Measurements from ENCODE around the gene RTL3.
"Not testable (repeated sequence)": the region's sequence is repeated elsewhere in the genome, so short reads cannot be mapped to it uniquely, and the experiment has no call there.

RTL3 gene

GRCh38 chrX:78658845-78659744 lies at the start of gene RTL3:
RTL3 (minus strand) TSS chrX:78659328; CDS start chrX:78658420, 908 bp downstream.
- no peak for DNase-seq (ENCODE audit: low spot score)

GRCh38 chrX:78708816-78709215 lies 49.7 kb upstream of the RTL3 start:
- DNase-seq (ENCODE audit: low spot score): no peak

GRCh38 chrX:78708262-78708661 lies 49.1 kb upstream of the RTL3 start:
- no peak for DNase-seq (ENCODE audit: low spot score)

GRCh38 chrX:78706071-78706470 lies 46.9 kb upstream of the RTL3 start:
- DNase-seq (ENCODE audit: low spot score): no peak

GRCh38 chrX:78693536-78693935 lies 34.4 kb upstream of the RTL3 start:
- no peak for DNase-seq (ENCODE audit: low spot score)

- DNase-seq (ENCODE audit: low spot score): no peak
Observed at GRCh38 chrX:78693012-78693411, 33.9 kb upstream of the RTL3 start.

GRCh38 chrX:78687586-78687985 lies 28.5 kb upstream of the RTL3 start:
- DNase-seq (ENCODE audit: low spot score): no peak

- no peak for DNase-seq (ENCODE audit: low spot score)
Observed at GRCh38 chrX:78673246-78673645, 14.1 kb upstream of the RTL3 start.

- no peak for DNase-seq (ENCODE audit: low spot score)
Observed at GRCh38 chrX:78665342-78665741, 6.2 kb upstream of the RTL3 start.

- DNase-seq (ENCODE audit: low spot score): no peak
Observed at GRCh38 chrX:78661836-78662235, 2.7 kb upstream of the RTL3 start.

- no peak for DNase-seq (ENCODE audit: low spot score)
Observed at GRCh38 chrX:78659955-78660354, 827 bp upstream of the RTL3 start.

GRCh38 chrX:78658414-78658813 lies 714 bp downstream of the RTL3 start:
- DNase-seq (ENCODE audit: low spot score): no peak

GRCh38 chrX:78655642-78656041 lies 3.5 kb downstream of the RTL3 start:
- no peak for DNase-seq (ENCODE audit: low spot score)

GRCh38 chrX:78653118-78653822 lies 5.9 kb downstream of the RTL3 start:
- no peak for DNase-seq (ENCODE audit: low spot score)

GRCh38 chrX:78650906-78651437 lies 8.2 kb downstream of the RTL3 start:
- DNase-seq (ENCODE audit: low spot score): no peak

- no peak for DNase-seq (ENCODE audit: low spot score)
Observed at GRCh38 chrX:78643874-78644273, 15.3 kb downstream of the RTL3 start.

- no peak for DNase-seq (ENCODE audit: low spot score)
Observed at GRCh38 chrX:78643096-78643495, 16.0 kb downstream of the RTL3 start.

- not testable (repeated sequence) for DNase-seq (ENCODE audit: low spot score)
Observed at GRCh38 chrX:78636096-78636495, 23.0 kb downstream of the RTL3 start.

- DNase-seq (ENCODE audit: low spot score): no peak
Observed at GRCh38 chrX:78624962-78625909, 33.9 kb downstream of the RTL3 start.

- DNase-seq (ENCODE audit: low spot score): no peak
Observed at GRCh38 chrX:78624426-78624825, 34.7 kb downstream of the RTL3 start.

GRCh38 chrX:78622831-78623230 lies 36.3 kb downstream of the RTL3 start:
- DNase-seq (ENCODE audit: low spot score): no peak

GRCh38 chrX:78619834-78620233 lies 39.3 kb downstream of the RTL3 start:
- no peak for DNase-seq (ENCODE audit: low spot score)

Measured in HuH-7 (cell line).